Gastrocnemius medialis (tissue), 4 donors: ENCODE data around the gene OIP5. TPM values are rescaled to one million over a fixed set of nuclear protein-coding genes. Genes with fewer than 3 reads are reported as not detected.

Source experiments
- ATAC-seq, 2 donors: fragments of 150-250 bp; one replicate each; pipeline ENCODE4 v1.9.1; 2016
- DNase-seq, 2 donors: peaks; one replicate each; pipeline ENCODE4 v3.0.0-alpha.2; 2019
- H3K27ac ChIP-seq, 4 donors: fragments of 200-600 bp; sonication (generic); 1 replicate in 1 of 4; 2 replicates in 3 of 4; pipeline ENCODE4 v1.5.1; 2016 to 2018; ENCODE audit warnings: mild to moderate bottlenecking in 2 of 4, moderate library complexity in 1 of 4
- H3K27me3 ChIP-seq, 3 donors: fragments of 200-600 bp; sonication (generic) in 2 of 3; 1 replicate in 1 of 3; 2 replicates in 2 of 3; pipeline versions ENCODE4 v1.5.1 to v1.6.0; 2016 to 2019; ENCODE audit warnings: mild to moderate bottlenecking in 1 of 3, moderate library complexity in 1 of 3
- H3K36me3 ChIP-seq, 2 donors: fragments of 200-600 bp; sonication (generic) in 1 of 2; one replicate each; pipeline ENCODE4 v1.5.1; 2017 to 2018
- H3K4me1 ChIP-seq, 2 donors: fragments of 200-600 bp; sonication (generic) in 1 of 2; one replicate each; pipeline ENCODE4 v1.5.1; 2016 to 2017; ENCODE audit warnings: mild to moderate bottlenecking in 2 of 2
- H3K4me3 ChIP-seq, 4 donors: fragments of 200-600 bp; sonication (generic) in 3 of 4; 1 replicate in 1 of 4; 2 replicates in 3 of 4; pipeline ENCODE4 v1.5.1; 2016 to 2019; ENCODE audit warnings: mild to moderate bottlenecking in 2 of 4
- H3K9me3 ChIP-seq, 3 donors: fragments of 200-600 bp; sonication (generic) in 2 of 3; 1 replicate in 1 of 3; 2 replicates in 2 of 3; pipeline ENCODE4 v1.5.1; 2016 to 2019
- POLR2A ChIP-seq, 2 donors: fragments of 450-650 bp; IDR thresholded peaks; one replicate each; pipeline ENCODE4 v1.6.1; 2017; ENCODE audit warnings: antibody characterized with exemption in 2 of 2, mild to moderate bottlenecking in 2 of 2, moderate library complexity in 2 of 2
- in situ Hi-C, 4 donors: fragments of 200-750 bp; cut with MboI; loops; one replicate each; pipeline versions ENCODE4 v1.15.0 to v1.8.0; 2017; ENCODE audit warnings: low sequenced_read_pairs in 4 of 4
- intact Hi-C: fragments of 100-400 bp; cut with DNase I; formaldehyde crosslinking; loops from one replicate; pipeline ENCODE4 v1.15.1; 2023; ENCODE audit warnings: low total_unique reads
- total RNA-seq, 4 donors: library from RNA; depleted of rRNA; stranded (reverse); fragments of >200 nt; gene quantifications; one replicate each; pipeline versions ENCODE4 v1.1.0 to v1.2.3, GENCODE V29; 2016
- TF ChIP-seq, protein P1 (sequence below), 5 experiments: fragments of 450-650 bp in 3 of 5; fragments of 200-600 bp in 2 of 5; sonication (generic) in 2 of 5; IDR thresholded peaks in 4 of 5; conservative IDR thresholded peaks in 1 of 5; 1 replicate in 4 of 5; 2 replicates in 1 of 5; pipeline ENCODE4 v1.5.1; 2016 to 2019; ENCODE audit warnings: antibody characterized with exemption in 5 of 5, mild to moderate bottlenecking in 3 of 5, moderate library complexity in 3 of 5

Gene OIP5
- 1 to 10 TPM; 1.9 to 7.8 (median 4.0) TPM for total RNA-seq

DNA sequence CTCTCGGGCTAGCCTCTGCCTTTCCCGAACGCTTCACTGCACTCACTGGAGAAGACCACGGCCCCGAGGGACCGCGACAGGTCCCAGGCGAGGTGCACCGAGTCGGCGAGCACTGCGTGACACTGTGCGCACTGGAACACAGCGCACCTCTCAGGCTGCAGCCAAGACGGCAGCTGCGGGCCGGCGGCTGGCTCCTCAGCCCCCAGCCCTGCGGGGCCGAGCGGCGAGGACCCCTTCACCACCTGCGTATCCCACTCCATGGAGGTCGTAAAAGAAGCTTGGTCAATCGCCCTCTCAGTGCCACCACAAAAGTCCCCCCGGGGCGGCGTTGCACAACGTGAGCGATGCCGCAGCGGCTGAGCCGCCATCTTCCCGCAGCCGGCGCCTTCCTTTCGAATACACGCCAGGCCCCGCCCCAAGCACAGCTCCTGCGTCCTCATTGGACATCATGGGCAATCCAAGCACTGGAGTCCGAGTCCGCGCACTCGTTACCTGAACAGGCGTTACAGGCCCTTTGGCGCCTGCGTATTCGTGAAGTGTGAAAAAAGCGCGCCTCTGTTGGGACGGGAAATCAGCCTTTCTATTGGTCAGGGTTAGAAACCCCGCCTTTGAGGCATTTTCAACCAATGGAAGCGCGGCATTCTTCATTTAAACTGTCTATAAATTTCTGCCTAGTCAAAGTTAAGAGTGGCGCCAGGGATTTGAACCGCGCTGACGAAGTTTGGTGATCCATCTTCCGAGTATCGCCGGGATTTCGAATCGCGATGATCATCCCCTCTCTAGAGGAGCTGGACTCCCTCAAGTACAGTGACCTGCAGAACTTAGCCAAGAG lies at the start of gene OIP5, which contains the start of gene NUSAP1:
OIP5 (minus strand) TSS at position 398 of the 832 bp plus-strand sequence; CDS start at position 368, 30 bp downstream.
NUSAP1 (plus strand) TSS at position 688 of the 832 bp plus-strand sequence; CDS start at position 765, 77 bp downstream.
- in situ Hi-C loops: loop anchor here in 1 of 4 donors (25.0 kb wide), 1 partner anchor 220 kb away; the partner anchor contains the start of gene INO80
- no peaks in the 10 kb centered on the region for H3K9me3 ChIP-seq
- peak within 1 kb of the TSS; percentile 88 to 99 (median 94) for H3K4me3 ChIP-seq
- H3K4me1 ChIP-seq: peaks cover 15 to 18% of the 10 kb centered on the region in 2 donors
- no peaks in the 10 kb centered on the region for H3K27me3 ChIP-seq
- intact Hi-C loops: loop anchor here (1.0 to 5.0 kb wide), 5 partner anchors 48 to 428 kb away; partner anchors contain the start of genes CHP1 and NDUFAF1
- peak in 1 of 2 donors; percentile 74 for TF ChIP-seq POLR2A (IDR thresholded peaks at IDR 0.05)
- TF ChIP-seq, protein P1, sequence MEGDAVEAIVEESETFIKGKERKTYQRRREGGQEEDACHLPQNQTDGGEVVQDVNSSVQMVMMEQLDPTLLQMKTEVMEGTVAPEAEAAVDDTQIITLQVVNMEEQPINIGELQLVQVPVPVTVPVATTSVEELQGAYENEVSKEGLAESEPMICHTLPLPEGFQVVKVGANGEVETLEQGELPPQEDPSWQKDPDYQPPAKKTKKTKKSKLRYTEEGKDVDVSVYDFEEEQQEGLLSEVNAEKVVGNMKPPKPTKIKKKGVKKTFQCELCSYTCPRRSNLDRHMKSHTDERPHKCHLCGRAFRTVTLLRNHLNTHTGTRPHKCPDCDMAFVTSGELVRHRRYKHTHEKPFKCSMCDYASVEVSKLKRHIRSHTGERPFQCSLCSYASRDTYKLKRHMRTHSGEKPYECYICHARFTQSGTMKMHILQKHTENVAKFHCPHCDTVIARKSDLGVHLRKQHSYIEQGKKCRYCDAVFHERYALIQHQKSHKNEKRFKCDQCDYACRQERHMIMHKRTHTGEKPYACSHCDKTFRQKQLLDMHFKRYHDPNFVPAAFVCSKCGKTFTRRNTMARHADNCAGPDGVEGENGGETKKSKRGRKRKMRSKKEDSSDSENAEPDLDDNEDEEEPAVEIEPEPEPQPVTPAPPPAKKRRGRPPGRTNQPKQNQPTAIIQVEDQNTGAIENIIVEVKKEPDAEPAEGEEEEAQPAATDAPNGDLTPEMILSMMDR (IDR thresholded peaks at IDR 0.05 in 4 of 5, conservative IDR thresholded peaks at IDR 0.05 in 1 of 5): peak in 4 of 5 experiments; percentile 48 to 86 (median 82)
- no peaks in the 10 kb centered on the region for H3K36me3 ChIP-seq
- ATAC-seq (peak; percentile 97 to 98), DNase-seq (peak; percentile 99)
- peak within 1 kb of the TSS; percentile 82 to 91 (median 88) for H3K27ac ChIP-seq

DNA sequence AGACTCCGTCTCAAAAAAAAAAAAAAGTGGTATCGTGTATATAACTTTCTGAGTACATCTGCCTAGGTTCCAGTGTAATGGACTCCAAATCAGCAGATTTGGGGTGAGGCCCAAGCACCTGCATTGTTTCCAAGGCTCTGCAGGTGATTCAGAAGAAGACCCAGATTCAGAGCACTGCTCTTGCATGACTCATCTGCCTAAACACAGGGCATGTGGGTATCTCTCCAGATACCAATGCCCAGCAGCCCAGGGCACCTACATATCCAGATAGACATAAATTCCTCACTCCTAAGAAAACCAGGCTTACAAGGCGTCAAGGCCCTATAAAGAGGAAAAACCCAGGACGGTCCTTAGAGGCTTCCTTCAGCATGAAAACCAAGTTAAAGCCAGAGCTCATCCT lies 45.6 kb upstream of the OIP5 start:
- in situ Hi-C loops (no loop called here), intact Hi-C loops (no loop called here)
- H3K36me3 ChIP-seq: no peaks in the 10 kb centered on the region
- H3K27me3 ChIP-seq: no peaks in the 10 kb centered on the region
- no peak overlapping the region for H3K4me3 ChIP-seq
- no peaks in the 10 kb centered on the region for H3K4me1 ChIP-seq
- H3K27ac ChIP-seq: no peak overlapping the region
- no peak for ATAC-seq
- TF ChIP-seq, protein P1 (IDR thresholded peaks at IDR 0.05 in 4 of 5, conservative IDR thresholded peaks at IDR 0.05 in 1 of 5): no peak
- no peak for TF ChIP-seq POLR2A (IDR thresholded peaks at IDR 0.05)
- no peaks in the 10 kb centered on the region for H3K9me3 ChIP-seq
- DNase-seq: no peak

DNA sequence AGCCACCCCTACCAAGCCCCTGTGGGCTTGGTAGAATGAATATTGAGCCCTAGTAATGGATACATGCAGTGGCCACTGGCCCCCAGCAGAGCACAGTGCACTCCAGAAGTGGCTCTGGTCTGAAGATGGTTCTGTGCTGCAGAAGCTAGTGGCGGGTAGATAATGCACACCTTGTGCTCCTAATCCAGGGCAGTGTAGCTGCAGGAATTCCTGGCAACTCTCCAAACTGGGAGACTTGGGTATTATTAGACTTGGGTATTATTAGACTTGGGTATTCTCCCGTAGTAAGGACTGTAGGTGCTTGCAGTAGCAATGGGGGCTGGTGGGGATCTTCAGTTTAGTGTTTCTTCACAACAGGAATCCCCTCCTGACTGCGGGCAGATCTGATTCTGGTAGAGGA lies 35.0 kb upstream of the OIP5 start:
- no peak overlapping the region for H3K4me3 ChIP-seq
- intact Hi-C loops: no loop called here
- H3K9me3 ChIP-seq: no peaks in the 10 kb centered on the region
- no peaks in the 10 kb centered on the region for H3K27me3 ChIP-seq
- peaks cover 12 to 16% of the 10 kb centered on the region in 2 donors for H3K4me1 ChIP-seq
- TF ChIP-seq POLR2A (IDR thresholded peaks at IDR 0.05): no peak
- TF ChIP-seq, protein P1 (IDR thresholded peaks at IDR 0.05 in 4 of 5, conservative IDR thresholded peaks at IDR 0.05 in 1 of 5): no peak
- peak overlapping the region in 1 of 4 donors; percentile 61 for H3K27ac ChIP-seq
- ATAC-seq: peak; percentile 65 to 71
- peak; percentile 5 to 21 for DNase-seq
- in situ Hi-C loops: no loop called here
- peaks cover 0 to 2% of the 10 kb centered on the region in 2 donors for H3K36me3 ChIP-seq

DNA sequence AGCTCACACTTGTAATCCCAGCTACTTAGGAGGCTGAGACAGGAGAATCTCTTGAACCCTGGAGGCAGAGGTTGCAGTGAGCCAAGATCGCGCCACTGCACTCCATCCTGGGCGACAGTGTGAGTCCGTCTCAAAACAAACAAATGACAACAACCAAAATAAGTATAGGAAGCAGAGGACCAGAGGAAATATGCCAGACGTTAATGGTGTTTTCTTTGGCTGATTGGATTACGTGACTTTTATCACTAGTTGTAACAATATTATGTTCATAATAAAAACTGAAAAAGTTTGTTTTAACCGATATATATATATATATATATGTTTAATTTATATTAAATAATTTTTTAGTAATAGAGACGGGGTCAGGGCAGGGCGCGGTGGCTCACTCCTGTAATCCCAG lies 22.0 kb upstream of the OIP5 start:
- H3K4me3 ChIP-seq: no peak overlapping the region
- H3K27me3 ChIP-seq: no peaks in the 10 kb centered on the region
- H3K27ac ChIP-seq: no peak overlapping the region
- ATAC-seq (no peak), DNase-seq (no peak)
- peaks cover under 1 to 13% of the 10 kb centered on the region in 2 donors for H3K4me1 ChIP-seq
- in situ Hi-C loops: no loop called here
- H3K9me3 ChIP-seq: no peaks in the 10 kb centered on the region
- intact Hi-C loops: no loop called here
- H3K36me3 ChIP-seq: peaks cover 0 to 11% of the 10 kb centered on the region in 2 donors
- TF ChIP-seq POLR2A (IDR thresholded peaks at IDR 0.05): no peak
- TF ChIP-seq, protein P1 (IDR thresholded peaks at IDR 0.05 in 4 of 5, conservative IDR thresholded peaks at IDR 0.05 in 1 of 5): no peak
